D721Med (cell line): ENCODE results near the gene MBD5.
A peak's percentile ranks its signal among the peaks of the same experiment; 100 is the strongest.

ENCODE experiments used
- DNase-seq: peaks from one replicate; pipeline ENCODE4 v3.0.0; 2011; ENCODE audit warnings: low spot score; ENCODE audit not compliant: insufficient read length
- FAIRE-seq: peaks from 2 replicates; lab custom pipeline; 2011; peaks lifted over from hg19 to GRCh38; lab: Jason Lieb, UNC
- CTCF ChIP-seq: IDR thresholded peaks from 2 replicates; pipeline ENCODE4 v1.5.1; 2012; ENCODE audit warnings: mild to moderate bottlenecking, control low read depth; ENCODE audit not compliant: insufficient read depth; ENCODE audit errors: missing control alignments

The MBD5 gene

GRCh38 chr2:148531235-148531634, 510.3 kb downstream of the MBD5 start:
- DNase-seq = no peak
- TF ChIP-seq CTCF = no peak
- FAIRE-seq = no peak

GRCh38 chr2:148531669-148532428, 511.0 kb downstream of the MBD5 start:
- TF ChIP-seq CTCF = no peak
- FAIRE-seq (no peak), DNase-seq (no peak)

GRCh38 chr2:148533004-148533403, 512.1 kb downstream of the MBD5 start:
- no peak for FAIRE-seq

GRCh38 chr2:148533685-148534084, 512.8 kb downstream of the MBD5 start:
- FAIRE-seq (no peak), DNase-seq (no peak)
- no peak for TF ChIP-seq CTCF

More at GRCh38 chr2:148533004-148533403, 512.1 kb downstream of the MBD5 start:
- no peak for DNase-seq
- TF ChIP-seq CTCF = no peak

GRCh38 chr2:148534416-148535204, 513.7 kb downstream of the MBD5 start:
- FAIRE-seq (peak; percentile 95), DNase-seq (peak; percentile 57)
- peak; percentile 30 for TF ChIP-seq CTCF

- TF ChIP-seq CTCF = no peak
- no peak for DNase-seq
- no peak for FAIRE-seq
Measured at GRCh38 chr2:148538375-148538774, 517.5 kb downstream of the MBD5 start.
